ENCODE measurements around the gene SPTBN1.
"Not testable (repeated sequence)": the region's sequence is repeated elsewhere in the genome, so short reads cannot be mapped to it uniquely, and the experiment has no call there.

SPTBN1 gene

GRCh38 chr2:54508541-54508940 lies 52.4 kb downstream of the SPTBN1 start:
- no peak for DNase-seq

- DNase-seq, result not testable (repeated sequence)
Measured at GRCh38 chr2:54509043-54509442, 52.9 kb downstream of the SPTBN1 start.

GRCh38 chr2:54510916-54511315 lies 54.8 kb downstream of the SPTBN1 start:
- DNase-seq, result no peak

- DNase-seq, result no peak
Measured at GRCh38 chr2:54512183-54512582, 56.1 kb downstream of the SPTBN1 start.

- DNase-seq, result no peak
Measured at GRCh38 chr2:54512663-54513362, 56.7 kb downstream of the SPTBN1 start.

- DNase-seq, result no peak
Measured at GRCh38 chr2:54513363-54513715, 57.2 kb downstream of the SPTBN1 start.

- no peak for DNase-seq
Measured at GRCh38 chr2:54514822-54515569, 58.9 kb downstream of the SPTBN1 start.

GRCh38 chr2:54516842-54517241 lies 60.7 kb downstream of the SPTBN1 start:
- DNase-seq, result no peak

- DNase-seq, result not testable (repeated sequence)
Measured at GRCh38 chr2:54518016-54518415, 61.9 kb downstream of the SPTBN1 start.

GRCh38 chr2:54518430-54518829 lies 62.3 kb downstream of the SPTBN1 start:
- DNase-seq, result no peak

- no peak for DNase-seq
Measured at GRCh38 chr2:54519841-54520459, 63.8 kb downstream of the SPTBN1 start.

GRCh38 chr2:54520687-54521086 lies 64.6 kb downstream of the SPTBN1 start:
- DNase-seq, result no peak

GRCh38 chr2:54522624-54523281 lies 66.6 kb downstream of the SPTBN1 start:
- DNase-seq, result peak; percentile 16

GRCh38 chr2:54523324-54523959 lies 67.3 kb downstream of the SPTBN1 start:
- no peak for DNase-seq

GRCh38 chr2:54524226-54524991 lies 68.3 kb downstream of the SPTBN1 start:
- DNase-seq, result no peak

GRCh38 chr2:54525321-54525720 lies 69.2 kb downstream of the SPTBN1 start:
- DNase-seq, result no peak

GRCh38 chr2:54526226-54526879 lies 70.2 kb downstream of the SPTBN1 start:
- DNase-seq, result no peak

GRCh38 chr2:54528311-54528955 lies 72.3 kb downstream of the SPTBN1 start:
- no peak for DNase-seq

GRCh38 chr2:54529518-54529917 lies 73.4 kb downstream of the SPTBN1 start:
- DNase-seq, result not testable (repeated sequence)

GRCh38 chr2:54529935-54530334 lies 73.8 kb downstream of the SPTBN1 start:
- no peak for DNase-seq

- no peak for DNase-seq
Measured at GRCh38 chr2:54531558-54531957, 75.4 kb downstream of the SPTBN1 start.

Measured in NCI-H1048 (cell line).